SU-DHL-6 (cell line): ENCODE results near the gene TSPO.
"Not testable (repeated sequence)": the region's sequence is repeated elsewhere in the genome, so short reads cannot be mapped to it uniquely, and the experiment has no call there.

Source experiments
- H2AFZ ChIP-seq: fragments of 200-600 bp; sonication (generic); 2 replicates; pipeline ENCODE4 v1.6.1; 2014; ENCODE audit warnings: low read depth, mild to moderate bottlenecking, moderate library complexity, mixed read lengths, antibody characterized with exemption, low read length; ENCODE audit not compliant: severe bottlenecking
- H3F3A ChIP-seq: fragments of 200-600 bp; shearing (Covaris generic); 2 replicates; pipeline ENCODE4 v1.6.0; 2016; ENCODE audit warnings: antibody characterized with exemption, mild to moderate bottlenecking; ENCODE audit not compliant: insufficient read depth
- H3K27ac ChIP-seq: fragments of 200-600 bp; sonication (generic); 2 replicates; pipeline ENCODE4 v1.5.1; 2016; ENCODE audit warnings: low read depth, mild to moderate bottlenecking, low read length, moderate library complexity, mixed read lengths
- H3K27me3 ChIP-seq: fragments of 200-600 bp; sonication (generic), shearing (Covaris generic); 2 replicates; pipeline ENCODE4 v1.6.0; 2014; ENCODE audit warnings: mild to moderate bottlenecking, low read length
- H3K36me3 ChIP-seq: fragments of 200-600 bp; sonication (generic); 2 replicates; pipeline ENCODE4 v1.6.1; 2014; ENCODE audit warnings: mild to moderate bottlenecking, low read length, mixed read lengths
- H3K4me2 ChIP-seq: fragments of 300-600, 200-600 bp; shearing (Covaris generic), sonication (generic); 2 replicates; pipeline ENCODE4 v1.6.0; 2014; ENCODE audit warnings: low read length, low read depth, mild to moderate bottlenecking; ENCODE audit not compliant: poor library complexity, severe bottlenecking
- H3K4me3 ChIP-seq: fragments of 200-600 bp; sonication (generic); 2 replicates; pipeline ENCODE4 v1.5.1; 2014; ENCODE audit warnings: antibody characterized with exemption, low read length, mild to moderate bottlenecking, mixed read lengths; ENCODE audit not compliant: insufficient read depth, poor library complexity, severe bottlenecking
- H3K79me2 ChIP-seq: fragments of 200-600 bp; sonication (generic); 2 replicates; pipeline ENCODE4 v1.6.1; 2014; ENCODE audit warnings: mild to moderate bottlenecking, low read length, moderate library complexity; ENCODE audit not compliant: insufficient read depth
- H3K9ac ChIP-seq: fragments of 200-600 bp; sonication (generic); 2 replicates; pipeline ENCODE4 v1.7.0; 2014; ENCODE audit warnings: mild to moderate bottlenecking, low read length
- H3K9me2 ChIP-seq: fragments of 200-600 bp; sonication (generic); replicated peaks from 2 replicates; pipeline ENCODE4 v1.6.1; 2014; ENCODE audit warnings: low read length; ENCODE audit not compliant: insufficient read depth
- H3K9me3 ChIP-seq: fragments of 200-600 bp; sonication (generic); 2 replicates; pipeline ENCODE4 v1.6.1; 2014; ENCODE audit warnings: low read length, mixed read lengths; ENCODE audit not compliant: insufficient read depth
- H4K20me1 ChIP-seq: fragments of 200-600 bp; sonication (generic); 2 replicates; pipeline ENCODE4 v1.6.1; 2014; ENCODE audit warnings: low read depth, mild to moderate bottlenecking, antibody characterized with exemption, low read length, moderate library complexity, mixed read lengths
- EZH2phosphoT487 ChIP-seq: fragments of 200-600 bp; sonication (generic), shearing (Covaris generic); conservative IDR thresholded peaks from 2 replicates; pipeline ENCODE4 v1.6.1; 2018; ENCODE audit warnings: mild to moderate bottlenecking, antibody characterized with exemption, low read length, moderate library complexity, mixed read lengths
- TF ChIP-seq, protein P1 (sequence below): fragments of 200-600 bp; sonication (generic); IDR thresholded peaks from one replicate; pipeline ENCODE4 v1.5.1; 2017; ENCODE audit warnings: antibody characterized with exemption, mild to moderate bottlenecking, low read length, moderate library complexity; ENCODE audit not compliant: insufficient read depth, poor library complexity, severe bottlenecking

Gene TSPO

DNA sequence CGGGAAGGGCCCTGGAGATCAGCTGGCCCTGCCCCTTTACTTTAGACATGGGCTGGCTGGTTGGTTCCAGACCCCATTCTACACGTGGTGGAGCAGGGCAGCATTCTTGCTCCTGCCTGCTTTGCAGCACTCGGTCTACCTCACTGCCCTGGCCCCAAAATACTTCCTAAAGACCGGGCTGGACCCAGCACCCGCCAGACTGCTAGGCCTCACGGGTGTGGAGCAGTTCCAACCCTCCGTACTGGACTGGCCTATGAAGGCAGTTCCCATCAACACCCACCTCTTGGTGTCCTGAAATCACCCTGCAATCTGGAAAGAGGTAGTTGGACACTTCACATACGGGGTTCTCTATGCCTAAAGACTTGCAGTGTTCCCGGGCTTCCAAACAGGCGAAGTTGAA lies 14.6 kb upstream of the TSPO start:
- H4K20me1 ChIP-seq: no peaks in the 10 kb centered on the region
- no peak overlapping the region for H3K4me2 ChIP-seq
- no peaks in the 10 kb centered on the region for H3K27me3 ChIP-seq
- no peak overlapping the region for H3K9ac ChIP-seq
- H3K4me3 ChIP-seq: no peak overlapping the region
- H3F3A ChIP-seq: no peaks in the 10 kb centered on the region
- TF ChIP-seq, protein P1, sequence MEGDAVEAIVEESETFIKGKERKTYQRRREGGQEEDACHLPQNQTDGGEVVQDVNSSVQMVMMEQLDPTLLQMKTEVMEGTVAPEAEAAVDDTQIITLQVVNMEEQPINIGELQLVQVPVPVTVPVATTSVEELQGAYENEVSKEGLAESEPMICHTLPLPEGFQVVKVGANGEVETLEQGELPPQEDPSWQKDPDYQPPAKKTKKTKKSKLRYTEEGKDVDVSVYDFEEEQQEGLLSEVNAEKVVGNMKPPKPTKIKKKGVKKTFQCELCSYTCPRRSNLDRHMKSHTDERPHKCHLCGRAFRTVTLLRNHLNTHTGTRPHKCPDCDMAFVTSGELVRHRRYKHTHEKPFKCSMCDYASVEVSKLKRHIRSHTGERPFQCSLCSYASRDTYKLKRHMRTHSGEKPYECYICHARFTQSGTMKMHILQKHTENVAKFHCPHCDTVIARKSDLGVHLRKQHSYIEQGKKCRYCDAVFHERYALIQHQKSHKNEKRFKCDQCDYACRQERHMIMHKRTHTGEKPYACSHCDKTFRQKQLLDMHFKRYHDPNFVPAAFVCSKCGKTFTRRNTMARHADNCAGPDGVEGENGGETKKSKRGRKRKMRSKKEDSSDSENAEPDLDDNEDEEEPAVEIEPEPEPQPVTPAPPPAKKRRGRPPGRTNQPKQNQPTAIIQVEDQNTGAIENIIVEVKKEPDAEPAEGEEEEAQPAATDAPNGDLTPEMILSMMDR: no peak
- TF ChIP-seq EZH2phosphoT487: no peak
- no peaks in the 10 kb centered on the region for H3K79me2 ChIP-seq
- H3K9me3 ChIP-seq: no peaks in the 10 kb centered on the region
- no peaks in the 10 kb centered on the region for H3K9me2 ChIP-seq
- H3K27ac ChIP-seq: no peak overlapping the region
- H3K36me3 ChIP-seq: no peaks in the 10 kb centered on the region
- H2AFZ ChIP-seq: no peak overlapping the region

DNA sequence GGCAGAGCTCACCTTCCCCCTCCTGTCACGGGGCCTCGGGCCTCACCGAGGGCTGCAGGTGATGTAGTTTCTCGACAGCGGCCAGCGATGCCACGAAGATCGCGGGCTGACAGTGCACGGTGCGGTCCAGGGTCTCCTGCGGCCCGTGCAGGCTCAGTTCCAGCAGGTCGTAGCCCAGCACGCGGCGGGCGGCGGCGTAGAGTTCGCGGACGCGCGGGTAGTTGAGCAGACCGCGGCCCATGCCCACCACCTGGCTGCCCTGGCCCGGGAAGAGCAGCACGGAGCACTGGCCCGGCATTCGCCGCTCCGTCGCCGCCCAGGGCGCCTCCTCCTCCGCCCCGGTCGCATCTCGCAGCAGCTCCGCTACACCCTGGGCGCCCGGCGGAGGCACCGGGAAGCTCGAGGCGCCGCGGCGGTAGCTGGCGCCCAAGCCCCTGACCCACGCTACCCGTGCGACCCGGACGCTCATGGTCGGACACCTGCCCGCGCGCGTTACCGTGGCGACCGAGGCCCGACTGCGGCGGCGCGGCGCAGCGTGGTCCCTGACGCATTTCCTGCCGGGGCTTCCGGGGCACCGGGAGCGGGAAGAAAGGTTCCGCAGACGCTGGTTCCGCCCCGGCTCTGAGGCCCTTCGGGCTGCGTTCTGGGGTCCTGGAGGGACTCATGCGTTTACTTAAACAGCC lies 8.3 kb upstream of the TSPO start, which contains the start of gene MCAT:
Gene MCAT, minus strand, starts transcription at position 519 of the 683 bp plus-strand sequence. Its CDS starts 50 bp downstream, at position 469.
- Histone ChIP-seq H3K79me2 (no peaks in the 10 kb centered on the region; the same call in 1 of the 2 replicates), H4K20me1 (no peaks in the 10 kb centered on the region), H3K27me3 (no peaks in the 10 kb centered on the region), H3K27ac (0 out of 2 replicates have a peak within 1 kb of the TSS, but pooled peaks have one; percentile 13), H3F3A (no peaks in the 10 kb centered on the region; the same call in 1 of the 2 replicates), H3K4me3 (peak within 1 kb of the TSS; percentile 97), H3K9me3 (no peaks in the 10 kb centered on the region), H3K9me2 (no peaks in the 10 kb centered on the region), H2AFZ (peak within 1 kb of the TSS; percentile 69), H3K9ac (peak within 1 kb of the TSS; percentile 79), H3K36me3 (no peaks in the 10 kb centered on the region), H3K4me2 (peak within 1 kb of the TSS; percentile 53)
- TF ChIP-seq, protein P1: no peak
- TF ChIP-seq EZH2phosphoT487: no peak

GRCh38 chr22:43144949-43145348 lies 6.4 kb upstream of the TSPO start:
- no peaks in the 10 kb centered on the region; the same call in 1 of the 2 replicates for H3K79me2 ChIP-seq
- no peak overlapping the region for H3K9ac ChIP-seq
- no peaks in the 10 kb centered on the region for H3K27me3 ChIP-seq
- H2AFZ ChIP-seq: no peak overlapping the region
- TF ChIP-seq, protein P1: no peak
- TF ChIP-seq EZH2phosphoT487: no peak
- no peaks in the 10 kb centered on the region for H3K36me3 ChIP-seq
- no peaks in the 10 kb centered on the region for H4K20me1 ChIP-seq
- H3F3A ChIP-seq: no peaks in the 10 kb centered on the region; the same call in 1 of the 2 replicates
- no peaks in the 10 kb centered on the region for H3K9me3 ChIP-seq
- H3K9me2 ChIP-seq: no peaks in the 10 kb centered on the region
- no peak overlapping the region for H3K27ac ChIP-seq
- no peak overlapping the region for H3K4me3 ChIP-seq
- H3K4me2 ChIP-seq: no peak overlapping the region

DNA sequence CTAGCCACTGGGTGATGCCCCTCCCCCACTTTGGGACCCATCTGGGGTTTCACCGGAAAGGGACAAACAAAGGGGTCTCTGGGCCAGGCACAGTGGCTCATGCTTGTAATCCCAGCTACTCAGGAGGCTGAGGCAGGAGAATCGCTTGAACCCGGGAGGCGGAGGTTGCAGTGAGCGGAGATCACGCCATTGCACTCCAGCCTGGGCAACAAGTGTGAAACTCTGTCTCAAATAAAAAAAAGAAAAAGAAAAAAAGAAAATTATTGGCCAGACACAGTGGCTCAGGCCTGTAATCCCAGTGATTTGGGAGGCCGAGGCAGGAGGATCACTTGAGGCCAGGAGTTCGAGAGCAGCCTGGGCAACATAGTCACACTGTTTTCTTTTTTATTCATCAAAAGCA lies 6.0 kb upstream of the TSPO start:
- H3K9me2 ChIP-seq, H3K9ac ChIP-seq, H4K20me1 ChIP-seq, H3K36me3 ChIP-seq, H3K4me3 ChIP-seq, H3F3A ChIP-seq, H3K9me3 ChIP-seq, H2AFZ ChIP-seq, H3K4me2 ChIP-seq, H3K27me3 ChIP-seq, H3K79me2 ChIP-seq, H3K27ac ChIP-seq: not testable (repeated sequence)

DNA sequence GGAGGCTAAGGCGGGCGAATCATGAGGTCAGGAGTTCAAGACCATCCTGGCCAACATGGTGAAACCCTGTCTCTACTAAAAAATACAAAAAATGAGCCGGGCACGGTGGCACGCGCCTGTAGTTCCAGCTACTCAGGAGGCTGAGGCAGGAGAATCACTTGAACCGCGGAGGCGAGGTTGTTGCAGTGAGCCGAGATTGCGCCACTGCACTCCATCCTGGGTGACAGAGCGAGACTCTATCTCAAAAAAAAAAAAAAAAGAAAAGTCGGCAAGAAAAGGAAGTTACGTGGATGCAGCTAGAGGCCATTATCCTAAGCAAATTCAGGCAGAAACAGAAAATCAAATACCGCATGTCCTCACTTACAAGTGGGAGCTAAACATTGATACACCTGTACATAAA lies 5.0 kb upstream of the TSPO start:
- not testable (repeated sequence) for H3K36me3 ChIP-seq, H3K9me2 ChIP-seq, H4K20me1 ChIP-seq, H3K4me2 ChIP-seq, H3K79me2 ChIP-seq, H3K9me3 ChIP-seq, H2AFZ ChIP-seq, H3F3A ChIP-seq, H3K4me3 ChIP-seq, H3K27me3 ChIP-seq, H3K9ac ChIP-seq, H3K27ac ChIP-seq
